Mucosa of descending colon (tissue), 3 donors: ENCODE results near the gene RMDN2. TPM values are rescaled to one million over a fixed set of nuclear protein-coding genes. Genes with fewer than 3 reads are reported as not detected.

Experiments
- ATAC-seq: fragments of 200-7000 bp; cut with Tn5 transposase; one replicate; pipeline ENCODE4 v1.9.1; 2020; ENCODE audit warnings: mild to moderate bottlenecking, moderate library complexity
- DNase-seq, 3 donors: peaks; one replicate each; pipeline ENCODE4 v3.0.0-alpha.2; 2020
- H3K36me3 ChIP-seq: fragments of 200-600 bp; one replicate; pipeline ENCODE4 v1.8.0; 2021; ENCODE audit warnings: low read depth, mild to moderate bottlenecking
- H3K4me1 ChIP-seq: fragments of 200-600 bp; one replicate; pipeline ENCODE4 v1.8.0; 2021; ENCODE audit warnings: low read depth, mild to moderate bottlenecking
- H3K4me3 ChIP-seq: fragments of 200-600 bp; one replicate; pipeline ENCODE4 v1.8.0; 2021; ENCODE audit warnings: mild to moderate bottlenecking
- H3K9me3 ChIP-seq: fragments of 200-600 bp; one replicate; pipeline ENCODE4 v1.8.0; 2021; ENCODE audit warnings: mild to moderate bottlenecking
- CTCF ChIP-seq: fragments of 200-600 bp; IDR thresholded peaks from one replicate; pipeline ENCODE4 v1.8.0; 2022; ENCODE audit warnings: antibody characterized with exemption, mild to moderate bottlenecking
- intact Hi-C, 2 donors: fragments of 100-400 bp; cut with DNase I in 1 of 2; cut with micrococcal nuclease in 1 of 2; formaldehyde crosslinking; loops; one replicate each; pipeline versions ENCODE4 v1.11.0 to v1.11.1; 2022; cut with DNase I, micrococcal nuclease
- total RNA-seq, 3 donors: library from RNA; stranded (reverse); fragmentation: NEBNext Ultra II Directional in 2 of 3; extraction: Animal tissue kit (Norgen Biotek cat#: 25700) in 2 of 3; gene quantifications; one replicate each; pipeline versions ENCODE4 v1.2.1 to v1.2.4, GENCODE V29; 2021 to 2023
- donor health status: DM: no; HTN: no; CAD: no; lungs with moderate emphysema.
- donor health status: DM: no; HTN: no; CAD: no.
- donor health status: DM: no; HTN: yes; CAD: no.

Gene RMDN2
- total RNA-seq, 3 donors from 2014 or later = 22.8 to 46.2 (median 28.5) TPM

- no peaks in the 10 kb centered on the region for H3K4me1 ChIP-seq
- H3K9me3 ChIP-seq = no peaks in the 10 kb centered on the region
- H3K36me3 ChIP-seq = no peaks in the 10 kb centered on the region
- H3K4me3 ChIP-seq = no peak overlapping the region
- DNase-seq (no peak), ATAC-seq (no peak)
- TF ChIP-seq CTCF = no peak
- intact Hi-C loops = no loop called here
Measured at GRCh38 chr2:38035968-38036367, 110.9 kb downstream of the RMDN2 start.

- intact Hi-C loops = no loop called here
- no peaks in the 10 kb centered on the region for H3K9me3 ChIP-seq
- DNase-seq (no peak), ATAC-seq (no peak)
- no peaks in the 10 kb centered on the region for H3K4me1 ChIP-seq
- no peak for TF ChIP-seq CTCF
- H3K4me3 ChIP-seq = no peak overlapping the region
- no peaks in the 10 kb centered on the region for H3K36me3 ChIP-seq
Measured at GRCh38 chr2:38037325-38037724, 112.2 kb downstream of the RMDN2 start.

- DNase-seq = peak in 1 of 3 donors; percentile 17
Measured at GRCh38 chr2:38037757-38038621, 112.9 kb downstream of the RMDN2 start.

GRCh38 chr2:38038682-38039081, 113.6 kb downstream of the RMDN2 start:
- DNase-seq = no peak
- Histone ChIP-seq H3K36me3 (no peaks in the 10 kb centered on the region), H3K4me1 (no peaks in the 10 kb centered on the region), H3K4me3 (no peak overlapping the region), H3K9me3 (no peaks in the 10 kb centered on the region)
- intact Hi-C loops = no loop called here
- no peak for ATAC-seq
- no peak for TF ChIP-seq CTCF

More at GRCh38 chr2:38037757-38038621, 112.9 kb downstream of the RMDN2 start:
- no peak for TF ChIP-seq CTCF
- peak; percentile 19 for ATAC-seq
- H3K4me3 ChIP-seq = no peak overlapping the region
- H3K36me3 ChIP-seq = no peaks in the 10 kb centered on the region
- H3K4me1 ChIP-seq = no peaks in the 10 kb centered on the region
- intact Hi-C loops = no loop called here
- H3K9me3 ChIP-seq = no peaks in the 10 kb centered on the region

- DNase-seq (no peak), ATAC-seq (no peak)
- no peak for TF ChIP-seq CTCF
- intact Hi-C loops = no loop called here
- H3K9me3 ChIP-seq = no peaks in the 10 kb centered on the region
- H3K4me3 ChIP-seq = no peak overlapping the region
- H3K36me3 ChIP-seq = no peaks in the 10 kb centered on the region
- no peaks in the 10 kb centered on the region for H3K4me1 ChIP-seq
Measured at GRCh38 chr2:38039121-38039910, 114.2 kb downstream of the RMDN2 start.
